HepG2 (cell line): ENCODE results near the gene RB1. TPM values are rescaled to one million over a fixed set of nuclear protein-coding genes. Genes with fewer than 3 reads are reported as not detected.

Experiments
- ATAC-seq: fragments of 200-7000 bp; cut with Tn5 transposase; 3 replicates; pipeline ENCODE4 v1.9.1; 2020; ENCODE audit warnings: mild to moderate bottlenecking, moderate library complexity
- BruUV-seq: library from RNA; stranded (reverse); fragments of 400-500 nt; replicated peaks from 2 replicates; lab custom pipeline; 2021; lab: Mats Ljungman, UMichigan
- CTCF ChIA-PET: fragments of 300-600 bp; formaldehyde crosslinking; extraction: SDS; loops from one replicate; lab custom pipeline; 2021; ENCODE audit warnings: low total read pairs, inconsistent platforms, low intra/inter-chr PET ratio; lab: Yijun Ruan, JAX
- POLR2A ChIA-PET: fragments of 350-600 bp; sonication (Branson Sonifier 250); formaldehyde crosslinking; loops from one replicate; lab custom pipeline; 2020; ENCODE audit warnings: antibody characterized with exemption, inconsistent platforms; lab: Yijun Ruan, JAX
- DNase-seq: peaks from one replicate; pipeline ENCODE4 v3.0.0-alpha.2; 2015; ENCODE audit warnings: low spot score
- FAIRE-seq: peaks from 3 replicates; lab custom pipeline; 2011; peaks lifted over from hg19 to GRCh38; lab: Jason Lieb, UNC
- H2AFZ ChIP-seq: one replicate; pipeline ENCODE4 v1.6.1; 2011; ENCODE audit warnings: low read length, inconsistent platforms
- H3K27ac ChIP-seq: fragments of 300-600 bp; 3 replicates; pipeline ENCODE4 v1.8.0; 2011; ENCODE audit warnings: mixed run types, mild to moderate bottlenecking, mixed read lengths, low read length, inconsistent platforms; ENCODE audit not compliant: insufficient read depth; ENCODE audit errors: extremely low read length
- H3K27me3 ChIP-seq, 2 experiments: fragments of 200-600 bp in 1 of 2; 2 replicates in 1 of 2; 3 replicates in 1 of 2; pipeline versions ENCODE4 v1.6.0 to v1.8.0; 2011; ENCODE audit warnings: low read length in 2 of 2, mild to moderate bottlenecking in 2 of 2, moderate library complexity in 2 of 2, inconsistent platforms in 1 of 2; ENCODE audit not compliant: insufficient read depth in 2 of 2, control insufficient read depth in 1 of 2
- H3K36me3 ChIP-seq, 2 experiments: fragments of 200-600 bp in 1 of 2; replicated peaks in 1 of 2; 2 replicates in 1 of 2; 3 replicates in 1 of 2; pipeline versions ENCODE4 v1.5.1 to v1.8.0; 2011; ENCODE audit warnings: low read length in 2 of 2, inconsistent platforms in 1 of 2; ENCODE audit not compliant: insufficient read depth in 2 of 2, control insufficient read depth in 1 of 2
- H3K4me1 ChIP-seq: 2 replicates; pipeline ENCODE4 v1.5.1; 2012; ENCODE audit warnings: low read length, inconsistent platforms; ENCODE audit not compliant: insufficient read depth
- H3K4me2 ChIP-seq: 2 replicates; pipeline ENCODE4 v1.6.0; 2011; ENCODE audit warnings: low read depth, low read length, inconsistent platforms
- H3K4me3 ChIP-seq, 3 experiments: fragments of 200-600 bp in 1 of 3; sonication (generic), shearing (Covaris generic) in 1 of 3; replicated peaks in 1 of 3; 2 replicates each; pipeline ENCODE4 v1.5.1; 2011 to 2016; ENCODE audit warnings: low read length in 3 of 3, inconsistent platforms in 2 of 3, low read depth in 2 of 3, mild to moderate bottlenecking in 2 of 3, control low read depth in 1 of 3, mixed read lengths in 1 of 3; ENCODE audit not compliant: insufficient read depth in 1 of 3
- H3K79me2 ChIP-seq: one replicate; pipeline ENCODE4 v1.6.1; 2011; ENCODE audit warnings: low read length, inconsistent platforms; ENCODE audit not compliant: insufficient read depth
- H3K9ac ChIP-seq: 2 replicates; pipeline ENCODE4 v1.6.0; 2011; ENCODE audit warnings: mild to moderate bottlenecking, low read depth, low read length, inconsistent platforms; ENCODE audit not compliant: insufficient read depth
- H3K9me3 ChIP-seq: 2 replicates; pipeline ENCODE4 v1.5.1; 2012; ENCODE audit warnings: mild to moderate bottlenecking, low read length
- H4K20me1 ChIP-seq: 2 replicates; pipeline ENCODE4 v1.6.0; 2011; ENCODE audit warnings: inconsistent platforms, mild to moderate bottlenecking, low read length, moderate library complexity; ENCODE audit not compliant: insufficient read depth
- ARID2 ChIP-seq: sonication (generic); formaldehyde crosslinking; IDR thresholded peaks from 2 replicates; pipeline ENCODE4 v1.8.1; 2022; ENCODE audit warnings: mild to moderate bottlenecking, missing genetic modification reagents, borderline replicate concordance
- FOSL2 ChIP-seq: sonication (generic); formaldehyde crosslinking; IDR thresholded peaks from 2 replicates; pipeline ENCODE4 v1.4.0; 2020; ENCODE audit warnings: missing genetic modification reagents
- IRX3 ChIP-seq: sonication (generic); formaldehyde crosslinking; IDR thresholded peaks from 2 replicates; pipeline ENCODE4 v1.8.1; 2023; ENCODE audit warnings: mild to moderate bottlenecking, low read depth, missing genetic modification reagents, borderline replicate concordance
- TARDBP ChIP-seq: sonication (generic); formaldehyde crosslinking; IDR thresholded peaks from 2 replicates; pipeline ENCODE4 v1.8.0; 2022; ENCODE audit warnings: mild to moderate bottlenecking, missing genetic modification reagents
- ZFP90 ChIP-seq: sonication (generic); formaldehyde crosslinking; IDR thresholded peaks from 2 replicates; pipeline ENCODE4 v1.8.0; 2022; ENCODE audit warnings: missing genetic modification reagents, mild to moderate bottlenecking, inconsistent platforms, borderline replicate concordance
- ZNF713 ChIP-seq: sonication (generic); formaldehyde crosslinking; IDR thresholded peaks from 2 replicates; pipeline ENCODE4 v1.4.0; 2020; ENCODE audit warnings: mild to moderate bottlenecking, missing genetic modification reagents
- WGBS: methylation state at CpG from one replicate; pipeline ENCODE4 v1.1.6; 2017; ENCODE audit warnings: low lambda C conversion rate; 5-methylcytosine and 5-hydroxymethylcytosine counted together
- in situ Hi-C: cut with HindIII; loops from 2 replicates; pipeline ENCODE4 v1.10.0; 2017; ENCODE audit warnings: low pct_unique_long_range_greater_than_20kb; ENCODE audit not compliant: extremely low pct_ligation_motif_present
- intact Hi-C: fragments of 100-400 bp; cut with micrococcal nuclease; formaldehyde crosslinking; loops from one replicate; pipeline ENCODE4 v1.10.0; 2022; ENCODE audit not compliant: unreplicated experiment
- polyA plus RNA-seq, 8 experiments: library from polyadenylated mRNA; depleted of rRNA in 3 of 8; stranded (reverse) in 7 of 8; unstranded in 1 of 8; fragments of >200 nt; fragmentation: Illumina TruSeq in 4 of 8; extraction: Trizol in 4 of 8; gene quantifications; 2 replicates each; pipeline versions ENCODE4 v1.2.1 to v1.2.3, GENCODE V29; 2011 to 2016; ENCODE audit warnings: low read depth in 4 of 8, missing spikeins in 1 of 8, mixed read lengths in 1 of 8; ENCODE audit not compliant: insufficient read depth in 1 of 8
- total RNA-seq, 5 experiments: library from RNA; depleted of rRNA; stranded (reverse); fragments of >200 nt; fragmentation: Illumina TruSeq; extraction: Trizol; gene quantifications; 2 replicates each; pipeline ENCODE4 v1.2.3, GENCODE V29; 2016; ENCODE audit warnings: low read depth in 1 of 5
- TF ChIP-seq, protein P1 (sequence below): sonication (generic); formaldehyde crosslinking; IDR thresholded peaks from 2 replicates; pipeline ENCODE4 v1.5.1; 2020; ENCODE audit warnings: missing genetic modification reagents, mild to moderate bottlenecking, borderline replicate concordance
- TF ChIP-seq, protein P2 (sequence below): sonication (generic); formaldehyde crosslinking; IDR thresholded peaks from 2 replicates; pipeline ENCODE4 v1.8.0; 2022; ENCODE audit warnings: mild to moderate bottlenecking, missing genetic modification reagents
- TF ChIP-seq, protein P3 (sequence below): sonication (generic); formaldehyde crosslinking; IDR thresholded peaks from 2 replicates; pipeline ENCODE4 v1.8.0; 2022; ENCODE audit warnings: mild to moderate bottlenecking, missing genetic modification reagents, borderline replicate concordance
- TF ChIP-seq, protein P4 (sequence below): IDR thresholded peaks from 2 replicates; pipeline ENCODE4 v1.6.1; 2016; ENCODE audit warnings: mild to moderate bottlenecking, missing biosample characterization, missing genetic modification reagents
- TF ChIP-seq, protein P5 (sequence below): sonication (generic); formaldehyde crosslinking; IDR thresholded peaks from 2 replicates; pipeline ENCODE4 v1.5.0; 2020; ENCODE audit warnings: mild to moderate bottlenecking, missing genetic modification reagents, moderate library complexity

RB1 gene
- total and polyA plus RNA-seq, 2 of the 13 experiments (the other 11 are each of a cell fraction or from before 2014, with no cell fraction given), result 15.6 to 23.7 TPM

DNA sequence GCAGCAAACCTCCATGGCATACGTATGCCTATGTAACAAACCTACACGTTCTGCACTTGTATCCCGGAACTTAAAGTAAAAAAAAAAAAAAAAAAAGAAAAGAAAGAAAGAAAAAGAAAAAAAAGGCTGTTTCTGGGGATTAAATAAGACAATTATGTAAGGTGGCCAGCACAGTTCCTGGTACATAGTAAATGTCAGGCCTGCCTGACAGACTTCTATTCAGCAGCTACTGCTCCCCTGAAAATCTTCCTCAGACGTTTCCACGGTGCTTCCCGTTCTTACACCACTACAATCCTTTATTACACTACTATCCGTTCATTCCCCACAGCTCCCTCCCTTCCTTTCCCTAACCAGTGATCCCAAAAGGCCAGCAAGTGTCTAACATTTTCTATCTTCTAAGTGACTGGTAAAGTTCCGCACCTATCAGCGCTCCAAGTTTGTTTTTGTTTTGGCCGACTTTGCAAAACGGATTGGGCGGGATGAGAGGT is 636 bp upstream of the RB1 start:
- DNase-seq (no peak), FAIRE-seq (no peak), ATAC-seq (peak; percentile 10)
- Histone ChIP-seq H3K4me1 (peaks cover 20% of the 10 kb centered on the region), H3K27ac (peak overlapping the region; percentile 94), H3K79me2 (peaks cover 30% of the 10 kb centered on the region), H3K9me3 (no peaks in the 10 kb centered on the region), H4K20me1 (peaks cover 7% of the 10 kb centered on the region; the same call in 1 of the 2 replicates), H2AFZ (no peak overlapping the region), H3K4me2 (peak overlapping the region; percentile 77), H3K36me3 (no peaks in the 10 kb centered on the region), H3K4me3 (peak overlapping the region; percentile 79 to 91 (median 91)), H3K9ac (peak overlapping the region; percentile 96), H3K27me3 (no peaks in the 10 kb centered on the region; a peak in 1 of 5 replicates)
- intact Hi-C loops, result loop anchor here (5.0 to 10.0 kb wide), 4 partner anchors 71 to 208 kb away; partner anchors contain the start of genes ITM2B, LPAR6 and MED4
- 6% methylated on average over 12 of the region's 12 CpGs for WGBS
- TF ChIP-seq, protein P1, sequence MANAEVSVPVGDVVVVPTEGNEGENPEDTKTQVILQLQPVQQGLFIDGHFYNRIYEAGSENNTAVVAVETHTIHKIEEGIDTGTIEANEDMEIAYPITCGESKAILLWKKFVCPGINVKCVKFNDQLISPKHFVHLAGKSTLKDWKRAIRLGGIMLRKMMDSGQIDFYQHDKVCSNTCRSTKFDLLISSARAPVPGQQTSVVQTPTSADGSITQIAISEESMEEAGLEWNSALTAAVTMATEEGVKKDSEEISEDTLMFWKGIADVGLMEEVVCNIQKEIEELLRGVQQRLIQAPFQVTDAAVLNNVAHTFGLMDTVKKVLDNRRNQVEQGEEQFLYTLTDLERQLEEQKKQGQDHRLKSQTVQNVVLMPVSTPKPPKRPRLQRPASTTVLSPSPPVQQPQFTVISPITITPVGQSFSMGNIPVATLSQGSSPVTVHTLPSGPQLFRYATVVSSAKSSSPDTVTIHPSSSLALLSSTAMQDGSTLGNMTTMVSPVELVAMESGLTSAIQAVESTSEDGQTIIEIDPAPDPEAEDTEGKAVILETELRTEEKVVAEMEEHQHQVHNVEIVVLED (CRISPR knock-in tag), result no peak
- TF ChIP-seq ZFP90 (0 out of 2 replicates have a peak, but pooled peaks have one; percentile 8), ZNF713 (CRISPR knock-in tag) (0 out of 2 replicates have a peak, but pooled peaks have one; percentile 14), TARDBP (CRISPR knock-in tag) (0 out of 2 replicates have a peak, but pooled peaks have one; percentile 40), IRX3 (CRISPR knock-in tag) (0 out of 2 replicates have a peak, but pooled peaks have one; percentile 15), FOSL2 (CRISPR knock-in tag) (no peak), ARID2 (CRISPR knock-in tag) (peak; percentile 48; the same call in 1 of the 2 replicates)
- TF ChIP-seq, protein P2, sequence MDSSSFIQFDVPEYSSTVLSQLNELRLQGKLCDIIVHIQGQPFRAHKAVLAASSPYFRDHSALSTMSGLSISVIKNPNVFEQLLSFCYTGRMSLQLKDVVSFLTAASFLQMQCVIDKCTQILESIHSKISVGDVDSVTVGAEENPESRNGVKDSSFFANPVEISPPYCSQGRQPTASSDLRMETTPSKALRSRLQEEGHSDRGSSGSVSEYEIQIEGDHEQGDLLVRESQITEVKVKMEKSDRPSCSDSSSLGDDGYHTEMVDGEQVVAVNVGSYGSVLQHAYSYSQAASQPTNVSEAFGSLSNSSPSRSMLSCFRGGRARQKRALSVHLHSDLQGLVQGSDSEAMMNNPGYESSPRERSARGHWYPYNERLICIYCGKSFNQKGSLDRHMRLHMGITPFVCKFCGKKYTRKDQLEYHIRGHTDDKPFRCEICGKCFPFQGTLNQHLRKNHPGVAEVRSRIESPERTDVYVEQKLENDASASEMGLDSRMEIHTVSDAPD, result 0 out of 2 replicates have a peak, but pooled peaks have one; percentile 44
- TF ChIP-seq, protein P3, sequence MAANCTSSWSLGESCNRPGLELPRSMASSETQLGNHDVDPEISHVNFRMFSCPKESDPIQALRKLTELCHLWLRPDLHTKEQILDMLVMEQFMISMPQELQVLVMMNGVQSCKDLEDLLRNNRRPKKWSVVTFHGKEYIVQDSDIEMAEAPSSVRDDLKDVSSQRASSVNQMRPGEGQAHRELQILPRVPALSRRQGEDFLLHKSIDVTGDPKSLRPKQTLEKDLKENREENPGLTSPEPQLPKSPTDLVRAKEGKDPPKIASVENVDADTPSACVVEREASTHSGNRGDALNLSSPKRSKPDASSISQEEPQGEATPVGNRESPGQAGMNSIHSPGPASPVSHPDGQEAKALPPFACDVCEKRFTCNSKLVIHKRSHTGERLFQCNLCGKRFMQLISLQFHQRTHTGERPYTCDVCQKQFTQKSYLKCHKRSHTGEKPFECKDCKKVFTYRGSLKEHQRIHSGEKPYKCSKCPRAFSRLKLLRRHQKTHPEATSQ (CRISPR knock-in tag), result 0 out of 2 replicates have a peak, but pooled peaks have one; percentile 25
- TF ChIP-seq, protein P4, sequence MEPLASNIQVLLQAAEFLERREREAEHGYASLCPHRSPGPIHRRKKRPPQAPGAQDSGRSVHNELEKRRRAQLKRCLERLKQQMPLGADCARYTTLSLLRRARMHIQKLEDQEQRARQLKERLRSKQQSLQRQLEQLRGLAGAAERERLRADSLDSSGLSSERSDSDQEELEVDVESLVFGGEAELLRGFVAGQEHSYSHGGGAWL, result no peak
- TF ChIP-seq, protein P5, sequence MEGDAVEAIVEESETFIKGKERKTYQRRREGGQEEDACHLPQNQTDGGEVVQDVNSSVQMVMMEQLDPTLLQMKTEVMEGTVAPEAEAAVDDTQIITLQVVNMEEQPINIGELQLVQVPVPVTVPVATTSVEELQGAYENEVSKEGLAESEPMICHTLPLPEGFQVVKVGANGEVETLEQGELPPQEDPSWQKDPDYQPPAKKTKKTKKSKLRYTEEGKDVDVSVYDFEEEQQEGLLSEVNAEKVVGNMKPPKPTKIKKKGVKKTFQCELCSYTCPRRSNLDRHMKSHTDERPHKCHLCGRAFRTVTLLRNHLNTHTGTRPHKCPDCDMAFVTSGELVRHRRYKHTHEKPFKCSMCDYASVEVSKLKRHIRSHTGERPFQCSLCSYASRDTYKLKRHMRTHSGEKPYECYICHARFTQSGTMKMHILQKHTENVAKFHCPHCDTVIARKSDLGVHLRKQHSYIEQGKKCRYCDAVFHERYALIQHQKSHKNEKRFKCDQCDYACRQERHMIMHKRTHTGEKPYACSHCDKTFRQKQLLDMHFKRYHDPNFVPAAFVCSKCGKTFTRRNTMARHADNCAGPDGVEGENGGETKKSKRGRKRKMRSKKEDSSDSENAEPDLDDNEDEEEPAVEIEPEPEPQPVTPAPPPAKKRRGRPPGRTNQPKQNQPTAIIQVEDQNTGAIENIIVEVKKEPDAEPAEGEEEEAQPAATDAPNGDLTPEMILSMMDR (CRISPR knock-in tag), result 0 out of 2 replicates have a peak, but pooled peaks have one; percentile 1
- CTCF ChIA-PET, result no interaction called here
- POLR2A ChIA-PET, result interaction anchor here (0.7 to 2.7 kb wide), 7 partner anchors 10 to 230 kb away, joined by 3 to 9 read pairs (median 4); partner anchors contain the start of gene ITM2B
- TSS peak; percentile 91 for BruUV-seq
- in situ Hi-C loops, result loop anchor here (10.0 to 25.0 kb wide), 2 partner anchors 178 to 459 kb away; no protein-coding TSS in a partner anchor
